ENCODE data around the gene PDCD4.

PDCD4 gene

GRCh38 chr10:110871298-110872084 lies at the start of gene PDCD4:
Gene PDCD4, plus strand, starts transcription at chr10:110871928. Its CDS starts 4,100 bp downstream, at chr10:110876028.
- DNase-seq (ENCODE audit: low read depth in 2 of 2) = peak; percentile 84 to 91

GRCh38 chr10:110822035-110822711 lies 49.6 kb upstream of the PDCD4 start:
- DNase-seq (ENCODE audit: low read depth in 2 of 2) = no peak

- no peak for DNase-seq (ENCODE audit: low read depth in 2 of 2)
Measured at GRCh38 chr10:110822712-110823311, 48.9 kb upstream of the PDCD4 start.

DNA sequence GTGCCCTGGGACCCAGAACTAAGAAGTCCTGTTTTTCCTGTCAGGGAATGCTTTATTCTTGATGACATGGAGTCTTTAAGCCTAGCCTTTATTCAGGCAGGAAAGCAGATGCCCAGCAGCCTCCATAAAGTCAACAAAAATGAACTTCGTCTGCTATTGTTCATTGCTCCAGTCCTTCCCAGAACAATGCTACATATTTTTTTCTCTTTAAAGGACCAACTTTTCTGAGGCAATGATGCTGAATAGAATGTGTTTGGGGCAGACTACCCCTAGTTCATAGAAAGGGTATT lies 47.6 kb upstream of the PDCD4 start:
- no peak for DNase-seq (ENCODE audit: low read depth in 2 of 2)

DNA sequence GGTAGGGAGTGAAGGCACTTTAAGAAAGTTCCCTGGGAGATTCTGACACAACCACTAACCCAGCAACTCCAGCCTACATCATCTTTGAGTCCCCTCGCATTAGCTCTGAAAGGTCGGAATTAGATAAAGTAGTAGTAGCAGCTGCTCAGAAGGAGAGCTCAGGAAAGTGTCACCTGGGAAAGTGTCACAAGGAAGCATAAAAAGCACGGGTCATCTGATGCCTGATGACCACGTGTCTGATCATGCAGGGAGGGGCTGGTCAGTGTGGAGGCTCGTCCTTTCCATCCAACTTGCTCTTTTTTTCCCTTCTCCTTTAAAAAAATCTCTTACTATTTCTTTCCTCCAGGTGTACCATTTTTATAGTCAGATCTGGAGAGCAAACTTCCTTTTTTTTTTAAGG lies 47.1 kb upstream of the PDCD4 start:
- no peak for DNase-seq (ENCODE audit: low read depth in 2 of 2)

GRCh38 chr10:110825508-110825907 lies 46.2 kb upstream of the PDCD4 start:
- DNase-seq (ENCODE audit: low read depth in 2 of 2) = no peak

- DNase-seq (ENCODE audit: low read depth in 2 of 2) = no peak
Measured at GRCh38 chr10:110827410-110827809, 44.3 kb upstream of the PDCD4 start.

DNA sequence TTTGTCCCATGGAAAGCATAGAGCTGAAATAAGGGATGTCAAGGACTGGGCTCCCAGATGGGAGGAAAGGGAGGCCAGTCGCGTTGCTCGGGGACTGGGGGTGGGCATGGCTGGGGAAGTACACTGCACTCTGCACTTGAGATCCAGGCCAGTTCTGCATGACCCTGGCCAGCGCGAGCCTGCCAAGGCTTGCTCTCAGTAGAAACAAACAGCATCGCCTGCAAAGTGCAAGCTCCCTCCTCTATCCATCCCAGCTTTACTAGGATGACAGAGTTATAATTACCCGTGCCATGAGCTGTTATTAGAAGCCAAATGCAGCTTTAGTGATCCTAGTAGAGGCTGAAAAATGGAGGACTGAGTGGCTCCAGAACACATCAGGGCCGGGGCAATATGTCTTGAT lies 43.9 kb upstream of the PDCD4 start:
- DNase-seq (ENCODE audit: low read depth in 2 of 2) = no peak

- no peak for DNase-seq (ENCODE audit: low read depth in 2 of 2)
Measured at GRCh38 chr10:110828525-110828924, 43.2 kb upstream of the PDCD4 start.

GRCh38 chr10:110829721-110830410 lies 41.9 kb upstream of the PDCD4 start:
- no peak for DNase-seq (ENCODE audit: low read depth in 2 of 2)

DNA sequence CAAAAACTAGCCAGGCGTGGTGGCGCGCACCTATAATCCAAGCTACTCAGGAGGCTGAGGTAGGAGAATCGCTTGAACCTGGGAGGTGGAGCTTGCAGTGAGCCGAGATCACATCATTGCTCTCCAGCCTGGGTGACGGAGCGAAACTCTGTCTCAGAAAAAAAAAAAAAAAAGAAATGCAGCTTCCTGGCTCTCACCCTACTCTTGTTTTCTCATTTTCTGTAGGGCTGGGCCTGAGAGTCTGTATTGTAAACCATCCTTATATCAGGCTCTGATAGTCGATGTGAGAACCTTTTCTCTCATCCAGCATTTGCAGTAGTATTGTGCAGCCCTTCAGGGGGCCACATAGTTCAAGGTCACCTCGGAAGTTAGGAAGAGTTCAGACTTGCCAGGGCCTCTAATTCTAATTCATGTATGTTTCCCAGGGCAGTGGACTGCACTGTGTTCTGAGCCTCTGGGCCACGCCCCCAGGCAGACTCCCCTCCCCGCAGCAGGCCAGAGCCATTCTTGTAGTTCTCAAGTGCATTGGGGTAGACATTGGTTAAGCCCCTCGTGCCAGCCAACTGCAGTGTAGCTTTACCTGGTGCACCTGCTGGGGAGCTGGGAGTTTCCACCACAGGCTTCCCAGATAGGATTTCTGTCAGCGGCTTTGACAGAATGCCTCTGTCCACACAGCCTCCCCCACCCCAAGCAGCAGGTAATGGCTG lies 38.3 kb upstream of the PDCD4 start:
- no peak for DNase-seq (ENCODE audit: low read depth in 2 of 2)

DNA sequence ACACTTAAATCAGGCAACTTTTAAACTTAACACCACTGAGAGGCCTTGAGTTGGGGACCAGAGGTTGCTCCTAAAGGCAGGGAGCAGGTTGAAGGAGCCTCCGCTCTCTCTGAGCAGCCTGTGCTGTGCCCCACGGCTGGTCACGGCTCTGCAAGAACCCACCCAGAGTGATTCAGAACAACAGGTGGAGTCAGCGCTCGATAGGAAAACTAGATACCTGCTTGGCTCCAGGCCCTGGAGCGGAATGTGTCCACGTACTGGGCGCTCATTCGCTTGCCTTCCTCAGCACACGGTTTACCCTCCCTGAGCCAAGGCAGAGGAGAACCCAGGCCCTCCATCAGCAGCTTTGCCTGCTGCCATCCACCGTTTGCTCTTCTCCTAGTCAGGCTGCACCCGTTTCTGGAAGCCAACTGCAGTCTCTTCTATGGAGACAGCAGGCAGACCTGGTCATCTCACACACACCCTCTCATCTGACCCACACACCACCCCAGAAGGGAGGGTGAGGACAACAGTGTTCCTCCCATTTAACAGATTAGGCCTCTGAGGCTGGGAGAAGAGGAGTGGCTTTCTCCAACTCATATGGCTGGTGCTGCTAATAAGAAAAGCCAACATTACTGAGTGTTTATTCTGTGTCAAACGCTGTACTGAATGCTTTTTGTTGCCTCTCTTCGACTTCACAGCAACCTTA lies 37.6 kb upstream of the PDCD4 start:
- DNase-seq (ENCODE audit: low read depth in 2 of 2) = no peak

DNA sequence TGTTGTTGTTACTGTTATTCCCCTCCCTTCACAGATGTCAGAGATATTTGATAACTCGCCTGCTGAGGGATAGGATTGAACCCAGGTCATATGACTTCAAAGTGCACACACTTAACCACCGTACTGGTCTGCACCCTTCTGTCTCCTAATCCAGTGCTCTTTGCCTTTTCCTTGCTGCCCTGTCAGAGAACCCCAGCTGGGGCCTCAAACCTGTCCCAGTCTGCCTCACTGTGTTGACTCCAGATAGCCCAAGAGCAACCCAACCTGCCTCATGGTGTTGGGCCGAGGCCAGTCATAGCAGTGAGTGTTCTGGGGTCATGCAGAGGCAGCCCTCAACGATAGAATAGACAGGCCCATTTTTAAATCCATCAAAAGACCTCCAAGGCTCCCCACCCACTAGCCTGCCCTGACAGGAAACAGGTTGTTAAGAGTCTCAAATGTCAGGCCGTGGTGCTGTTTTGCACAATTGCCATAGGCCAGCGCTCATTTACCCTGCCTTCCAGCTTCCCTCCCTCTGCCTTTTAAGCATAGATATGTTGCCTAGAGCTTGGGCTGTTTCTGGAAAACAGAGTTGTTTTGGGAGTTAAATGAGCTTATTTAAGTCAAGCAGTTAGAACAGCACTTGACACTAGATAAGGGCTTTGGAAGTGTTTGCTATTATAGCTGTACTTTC lies 37.0 kb upstream of the PDCD4 start:
- DNase-seq (ENCODE audit: low read depth in 2 of 2) = no peak

DNA sequence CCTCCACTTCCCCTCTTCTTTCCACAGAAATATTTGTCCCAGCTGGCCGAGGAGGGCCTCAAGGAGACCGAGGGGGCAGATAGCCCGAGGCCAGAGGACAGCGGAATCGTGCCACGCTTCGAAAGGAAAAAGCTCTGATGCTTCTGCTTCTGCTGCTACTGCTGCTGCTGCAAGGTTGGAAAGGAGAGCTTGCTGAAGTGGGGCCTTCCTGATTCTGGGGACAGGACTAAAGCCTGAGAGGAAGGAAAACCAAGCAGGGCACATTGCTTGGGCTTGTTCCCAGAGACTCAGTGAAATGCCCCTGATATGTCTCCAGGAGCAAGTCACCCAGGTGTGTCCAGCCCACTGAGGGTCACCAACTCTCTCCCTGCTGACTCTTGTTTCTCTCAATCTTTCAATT lies 35.9 kb upstream of the PDCD4 start:
- no peak for DNase-seq (ENCODE audit: low read depth in 2 of 2)

GRCh38 chr10:110836706-110837105 lies 35.0 kb upstream of the PDCD4 start:
- DNase-seq (ENCODE audit: low read depth in 2 of 2) = no peak

- no peak for DNase-seq (ENCODE audit: low read depth in 2 of 2)
Measured at GRCh38 chr10:110837418-110838171, 34.1 kb upstream of the PDCD4 start.

DNA sequence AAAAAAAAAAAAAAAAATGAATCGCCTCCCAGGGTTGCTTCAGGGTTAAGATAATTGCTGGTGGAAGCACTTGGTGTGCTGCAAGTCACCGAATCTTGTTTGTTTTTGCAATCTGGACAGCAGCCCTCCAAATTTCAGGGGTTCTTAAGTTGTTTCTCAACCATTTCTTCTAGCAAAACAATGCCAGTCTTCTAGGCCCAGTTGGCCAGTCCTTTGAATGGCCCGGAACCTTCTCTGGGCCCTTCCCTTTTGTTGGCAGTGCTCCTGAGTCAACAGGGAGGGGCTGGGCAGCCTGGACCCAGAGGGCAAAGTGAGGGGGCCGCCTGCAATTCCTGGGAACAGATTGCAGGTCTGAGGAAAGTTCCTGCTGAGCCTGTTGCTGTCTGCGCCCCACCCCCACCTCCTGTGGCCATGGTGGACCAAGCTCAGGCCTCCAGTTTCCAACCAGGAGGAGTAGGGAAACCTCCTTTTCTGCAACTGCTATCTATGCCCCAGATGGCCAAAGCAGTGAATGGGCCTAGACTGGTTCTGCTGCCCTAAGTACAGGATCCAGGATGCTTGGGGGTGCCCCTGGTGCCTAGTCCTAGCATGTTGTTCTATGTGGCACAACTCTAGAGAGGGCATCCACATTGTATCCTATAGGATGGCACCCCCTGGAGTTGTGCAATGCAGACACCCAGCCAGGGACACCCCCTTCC lies 31.4 kb upstream of the PDCD4 start:
- DNase-seq (ENCODE audit: low read depth in 2 of 2) = no peak

DNA sequence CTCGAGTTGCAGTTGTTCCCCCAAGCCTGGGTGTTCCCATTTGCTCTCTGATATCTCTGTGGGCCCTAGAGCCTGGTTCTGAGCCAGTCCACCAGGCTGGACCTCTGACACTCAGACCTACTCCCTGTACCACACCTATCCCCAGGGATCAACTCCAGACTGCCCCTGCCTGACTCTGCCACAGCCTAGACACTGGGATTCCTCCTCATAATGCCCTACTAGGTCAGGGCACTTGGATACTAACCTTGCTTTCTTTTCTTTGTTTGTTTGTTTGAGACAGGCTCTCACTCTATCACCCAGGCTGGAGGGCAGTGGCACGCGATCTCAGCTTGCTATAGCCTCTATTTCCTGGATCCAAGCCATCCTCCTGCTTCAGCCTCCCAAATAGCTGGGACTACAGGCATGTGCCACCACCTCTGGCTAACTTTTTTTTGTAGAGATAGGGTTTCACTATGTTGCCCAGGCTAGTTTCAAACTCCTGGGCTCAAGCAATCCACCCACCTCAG lies 30.8 kb upstream of the PDCD4 start:
- no peak for DNase-seq (ENCODE audit: low read depth in 2 of 2)

DNA sequence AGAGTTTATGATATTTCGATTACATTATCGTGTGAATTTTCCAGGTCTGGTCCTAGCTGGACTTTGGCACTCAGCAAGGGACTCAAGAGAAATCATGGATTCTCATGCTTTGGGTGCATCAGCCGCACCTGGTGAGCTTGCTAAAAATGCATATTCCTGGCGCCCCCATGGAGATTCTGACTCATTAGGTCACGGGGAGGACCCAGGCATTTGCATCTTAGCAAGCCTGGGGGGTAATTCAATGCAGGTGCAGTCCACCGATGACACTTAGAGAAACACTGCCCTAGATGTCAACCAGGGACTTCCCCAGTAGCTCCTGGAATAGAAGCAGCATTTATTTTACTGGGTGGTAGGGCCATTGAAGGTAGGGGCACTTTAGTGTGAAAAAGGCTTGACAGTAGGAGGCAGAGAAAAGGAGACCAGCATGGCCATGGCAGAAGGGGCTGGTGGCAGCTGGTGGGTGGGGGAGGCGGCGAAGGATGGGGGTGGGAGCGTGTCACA lies 29.9 kb upstream of the PDCD4 start:
- DNase-seq (ENCODE audit: low read depth in 2 of 2) = no peak
